ENCODE measurements around the gene CHST8. TPM values are rescaled to one million over a fixed set of nuclear protein-coding genes. Genes with fewer than 3 reads are reported as not detected.

Gene CHST8
- total RNA-seq, 1 donor = not detected

GRCh38 chr19:33701565-33701964 is 79.8 kb downstream of the CHST8 start:
- Histone ChIP-seq H3K27me3 (ENCODE audit: insufficient read depth, low read length) (no peaks in the 10 kb centered on the region), H3K79me2 (ENCODE audit: insufficient read depth, low read length) (no peaks in the 10 kb centered on the region)
- no peak for TF ChIP-seq CTCF (IDR thresholded peaks at IDR 0.05; ENCODE audit: extremely low read depth, low read depth, low read length)

GRCh38 chr19:33702606-33703437 is 81.1 kb downstream of the CHST8 start:
- H4K20me1 ChIP-seq (ENCODE audit: insufficient read depth, low read length) = no peaks in the 10 kb centered on the region
- H3K4me1 ChIP-seq (ENCODE audit: insufficient read depth, low read length) = no peaks in the 10 kb centered on the region
- H3K79me2 ChIP-seq (ENCODE audit: insufficient read depth, low read length) = no peaks in the 10 kb centered on the region
- H3K4me3 ChIP-seq (ENCODE audit: insufficient read depth, low read length) = no peak overlapping the region
- H3K27me3 ChIP-seq (ENCODE audit: insufficient read depth, low read length) = no peaks in the 10 kb centered on the region
- no peaks in the 10 kb centered on the region for H3K9me3 ChIP-seq (ENCODE audit: low read depth, low read length)
- TF ChIP-seq CTCF (IDR thresholded peaks at IDR 0.05; ENCODE audit: extremely low read depth, low read depth, low read length) = no peak
- DNase-seq (ENCODE audit: insufficient read length, low spot score, missing footprints) = peak; percentile 49
- no peak overlapping the region for H3K4me2 ChIP-seq (ENCODE audit: insufficient read depth, low read length)
- no peaks in the 10 kb centered on the region for H3K36me3 ChIP-seq (ENCODE audit: insufficient read depth, low read length)
- no peak overlapping the region for H3K27ac ChIP-seq (ENCODE audit: low read depth, low read length)
- no peak overlapping the region for H2AFZ ChIP-seq (ENCODE audit: low read length)

More at GRCh38 chr19:33701565-33701964, 79.8 kb downstream of the CHST8 start:
- H3K36me3 ChIP-seq (ENCODE audit: insufficient read depth, low read length) = no peaks in the 10 kb centered on the region
- no peak overlapping the region for H3K4me3 ChIP-seq (ENCODE audit: insufficient read depth, low read length)
- H3K9me3 ChIP-seq (ENCODE audit: low read depth, low read length) = no peaks in the 10 kb centered on the region
- DNase-seq (ENCODE audit: insufficient read length, low spot score, missing footprints) = no peak
- H2AFZ ChIP-seq (ENCODE audit: low read length) = no peak overlapping the region
- H3K4me2 ChIP-seq (ENCODE audit: insufficient read depth, low read length) = no peak overlapping the region
- H3K27ac ChIP-seq (ENCODE audit: low read depth, low read length) = no peak overlapping the region
- no peaks in the 10 kb centered on the region for H3K4me1 ChIP-seq (ENCODE audit: insufficient read depth, low read length)
- H4K20me1 ChIP-seq (ENCODE audit: insufficient read depth, low read length) = no peaks in the 10 kb centered on the region

GRCh38 chr19:33703438-33703750 is 81.6 kb downstream of the CHST8 start:
- Histone ChIP-seq H3K4me3 (ENCODE audit: insufficient read depth, low read length) (no peak overlapping the region), H3K9me3 (ENCODE audit: low read depth, low read length) (no peaks in the 10 kb centered on the region), H3K27ac (ENCODE audit: low read depth, low read length) (no peak overlapping the region), H2AFZ (ENCODE audit: low read length) (no peak overlapping the region), H3K79me2 (ENCODE audit: insufficient read depth, low read length) (no peaks in the 10 kb centered on the region), H3K4me1 (ENCODE audit: insufficient read depth, low read length) (no peaks in the 10 kb centered on the region), H3K4me2 (ENCODE audit: insufficient read depth, low read length) (no peak overlapping the region), H3K27me3 (ENCODE audit: insufficient read depth, low read length) (no peaks in the 10 kb centered on the region), H4K20me1 (ENCODE audit: insufficient read depth, low read length) (no peaks in the 10 kb centered on the region), H3K36me3 (ENCODE audit: insufficient read depth, low read length) (no peaks in the 10 kb centered on the region)
- no peak for TF ChIP-seq CTCF (IDR thresholded peaks at IDR 0.05; ENCODE audit: extremely low read depth, low read depth, low read length)
- no peak for DNase-seq (ENCODE audit: insufficient read length, low spot score, missing footprints)

GRCh38 chr19:33703821-33704220 is 82.1 kb downstream of the CHST8 start:
- Histone ChIP-seq H3K27ac (ENCODE audit: low read depth, low read length) (no peak overlapping the region), H3K79me2 (ENCODE audit: insufficient read depth, low read length) (no peaks in the 10 kb centered on the region), H2AFZ (ENCODE audit: low read length) (no peak overlapping the region), H3K36me3 (ENCODE audit: insufficient read depth, low read length) (no peaks in the 10 kb centered on the region), H3K4me1 (ENCODE audit: insufficient read depth, low read length) (no peaks in the 10 kb centered on the region), H3K4me3 (ENCODE audit: insufficient read depth, low read length) (no peak overlapping the region), H3K27me3 (ENCODE audit: insufficient read depth, low read length) (no peaks in the 10 kb centered on the region), H3K9me3 (ENCODE audit: low read depth, low read length) (no peaks in the 10 kb centered on the region), H3K4me2 (ENCODE audit: insufficient read depth, low read length) (no peak overlapping the region), H4K20me1 (ENCODE audit: insufficient read depth, low read length) (no peaks in the 10 kb centered on the region)
- no peak for DNase-seq (ENCODE audit: insufficient read length, low spot score, missing footprints)
- TF ChIP-seq CTCF (IDR thresholded peaks at IDR 0.05; ENCODE audit: extremely low read depth, low read depth, low read length) = no peak

All from osteoblast (primary cell).